ENCODE results near the gene HORMAD2.

HORMAD2 gene

DNA sequence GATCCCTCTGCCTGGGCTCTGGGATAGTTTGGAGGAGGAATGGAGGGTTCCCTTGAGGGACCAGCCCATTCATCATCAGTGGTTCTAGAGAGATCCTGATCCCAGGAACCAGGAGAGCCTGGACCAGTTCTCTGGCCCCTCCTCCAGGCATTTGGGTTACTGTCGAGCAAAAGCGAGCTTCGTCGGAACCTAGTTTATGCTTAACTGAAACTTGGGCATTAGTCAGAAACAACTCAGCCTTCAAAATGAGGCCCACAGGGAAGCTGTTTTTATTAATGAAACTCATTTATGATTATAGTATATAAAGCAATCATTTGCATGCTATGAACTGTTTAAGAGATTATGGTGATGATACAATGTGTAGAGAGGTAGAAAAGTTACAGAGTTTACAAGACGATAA, 104.9 kb downstream of the HORMAD2 start:
- H3K4me3 ChIP-seq (ENCODE audit: low read depth, low read length), result no peak overlapping the region
- DNase-seq (ENCODE audit: low read depth, low spot score), result no peak
- CTCF ChIA-PET, result interaction anchor here (0.6 to 1.2 kb wide), 3 partner anchors 11 to 97 kb away, joined by 3 read pairs; no protein-coding TSS in a partner anchor
- TF ChIP-seq, protein P1, sequence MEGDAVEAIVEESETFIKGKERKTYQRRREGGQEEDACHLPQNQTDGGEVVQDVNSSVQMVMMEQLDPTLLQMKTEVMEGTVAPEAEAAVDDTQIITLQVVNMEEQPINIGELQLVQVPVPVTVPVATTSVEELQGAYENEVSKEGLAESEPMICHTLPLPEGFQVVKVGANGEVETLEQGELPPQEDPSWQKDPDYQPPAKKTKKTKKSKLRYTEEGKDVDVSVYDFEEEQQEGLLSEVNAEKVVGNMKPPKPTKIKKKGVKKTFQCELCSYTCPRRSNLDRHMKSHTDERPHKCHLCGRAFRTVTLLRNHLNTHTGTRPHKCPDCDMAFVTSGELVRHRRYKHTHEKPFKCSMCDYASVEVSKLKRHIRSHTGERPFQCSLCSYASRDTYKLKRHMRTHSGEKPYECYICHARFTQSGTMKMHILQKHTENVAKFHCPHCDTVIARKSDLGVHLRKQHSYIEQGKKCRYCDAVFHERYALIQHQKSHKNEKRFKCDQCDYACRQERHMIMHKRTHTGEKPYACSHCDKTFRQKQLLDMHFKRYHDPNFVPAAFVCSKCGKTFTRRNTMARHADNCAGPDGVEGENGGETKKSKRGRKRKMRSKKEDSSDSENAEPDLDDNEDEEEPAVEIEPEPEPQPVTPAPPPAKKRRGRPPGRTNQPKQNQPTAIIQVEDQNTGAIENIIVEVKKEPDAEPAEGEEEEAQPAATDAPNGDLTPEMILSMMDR (IDR thresholded peaks at IDR 0.05; ENCODE audit: insufficient read depth, low read length, missing control alignments), result no peak
- POLR2A ChIA-PET, result no interaction called here

DNA sequence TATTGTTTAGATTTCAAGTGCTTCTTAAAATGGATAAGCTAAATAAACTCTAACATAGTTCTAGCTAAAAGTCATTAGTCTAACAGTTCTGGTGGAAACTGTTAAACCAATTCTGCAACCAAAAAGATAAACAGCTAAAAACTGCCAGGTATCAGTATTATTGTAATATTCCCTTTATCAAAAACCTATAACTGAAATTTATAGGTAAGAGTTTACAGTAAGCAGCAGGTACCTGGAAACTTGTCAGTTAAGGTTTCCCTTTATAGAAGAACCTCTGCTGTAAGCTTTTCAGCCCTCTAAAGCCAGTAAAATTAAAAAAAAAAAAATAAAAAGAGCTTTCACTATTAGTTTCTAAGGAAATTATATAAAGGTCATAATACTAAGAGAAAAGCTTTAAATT, 105.3 kb downstream of the HORMAD2 start:
- ChIA-PET CTCF (interaction anchor here (0.6 to 1.2 kb wide), 4 partner anchors 10 to 97 kb away, joined by 3 to 4 read pairs (median 3); no protein-coding TSS in a partner anchor), POLR2A (no interaction called here)
- TF ChIP-seq, protein P1 (IDR thresholded peaks at IDR 0.05; ENCODE audit: insufficient read depth, low read length, missing control alignments), result no peak
- no peak overlapping the region for H3K4me3 ChIP-seq (ENCODE audit: low read depth, low read length)
- DNase-seq (ENCODE audit: low read depth, low spot score), result no peak

DNA sequence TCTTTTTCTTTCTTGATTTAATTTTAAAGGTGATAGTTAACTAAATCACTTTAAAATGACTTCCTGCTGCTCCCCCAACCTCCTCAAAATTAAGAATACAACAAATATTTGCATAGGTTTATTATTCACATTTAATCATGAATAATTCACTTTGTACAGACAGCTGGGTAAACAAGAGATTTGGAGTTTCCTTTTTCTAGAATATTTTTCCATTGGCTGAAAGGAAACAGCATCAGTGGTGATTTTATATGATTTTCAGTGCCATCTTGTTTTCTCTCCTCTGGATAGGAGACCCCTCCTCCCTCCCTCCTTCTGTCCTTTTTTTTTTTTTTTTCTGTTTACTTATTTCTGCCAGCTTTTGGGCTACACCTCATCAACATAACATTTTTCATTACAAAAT, 105.8 kb downstream of the HORMAD2 start:
- no peak overlapping the region for H3K4me3 ChIP-seq (ENCODE audit: low read depth, low read length)
- TF ChIP-seq, protein P1 (IDR thresholded peaks at IDR 0.05; ENCODE audit: insufficient read depth, low read length, missing control alignments), result no peak
- no peak for DNase-seq (ENCODE audit: low read depth, low spot score)
- ChIA-PET CTCF (interaction anchor here (0.7 to 1.2 kb wide), 3 partner anchors 9 to 97 kb away, joined by 3 to 4 read pairs (median 3); no protein-coding TSS in a partner anchor), POLR2A (no interaction called here)

DNA sequence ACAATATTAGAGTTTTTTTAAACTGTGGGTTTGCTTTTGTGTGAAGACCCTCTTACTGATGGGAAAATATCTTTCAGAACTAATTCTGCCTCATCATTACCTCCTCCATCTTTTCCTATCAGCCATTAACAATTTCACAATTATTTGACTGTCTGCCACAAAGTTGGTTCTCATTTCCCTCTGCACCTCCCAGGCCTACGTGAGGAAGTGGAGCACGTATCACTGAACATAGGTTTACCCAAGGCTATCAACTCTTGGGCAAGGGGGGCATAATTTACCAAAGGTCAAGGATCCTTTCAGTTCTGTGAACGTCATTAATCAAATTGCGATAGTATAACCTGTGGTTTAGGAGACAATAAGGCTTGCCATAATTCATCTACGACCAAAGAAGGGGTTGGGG, 106.2 kb downstream of the HORMAD2 start:
- ChIA-PET POLR2A (no interaction called here), CTCF (interaction anchor here (1.2 kb wide), 1 partner anchor 9 kb away, joined by 4 read pairs; no protein-coding TSS in a partner anchor)
- TF ChIP-seq, protein P1 (IDR thresholded peaks at IDR 0.05; ENCODE audit: insufficient read depth, low read length, missing control alignments), result no peak
- no peak overlapping the region for H3K4me3 ChIP-seq (ENCODE audit: low read depth, low read length)
- DNase-seq (ENCODE audit: low read depth, low spot score), result no peak

DNA sequence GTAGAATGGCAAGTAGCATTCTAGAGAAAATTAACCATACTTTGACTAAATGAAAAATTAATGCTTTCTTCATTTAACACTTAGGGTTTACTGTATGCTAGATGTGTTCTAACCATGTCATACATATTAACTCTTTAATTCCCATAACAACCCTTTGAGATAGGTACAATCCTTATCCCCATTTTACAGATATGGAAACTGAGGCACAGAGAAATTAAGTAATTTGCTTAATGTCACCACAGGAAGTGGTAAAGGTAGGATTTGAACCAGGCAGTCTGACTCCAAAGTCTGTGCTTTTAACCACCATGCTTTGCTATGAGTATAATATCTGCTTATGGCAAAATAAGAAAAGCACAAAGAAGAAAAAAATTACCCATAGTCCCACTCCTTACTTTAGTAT, 106.8 kb downstream of the HORMAD2 start:
- TF ChIP-seq, protein P1 (IDR thresholded peaks at IDR 0.05; ENCODE audit: insufficient read depth, low read length, missing control alignments), result no peak
- POLR2A ChIA-PET, result no interaction called here
- CTCF ChIA-PET, result no interaction called here
- no peak for DNase-seq (ENCODE audit: low read depth, low spot score)
- H3K4me3 ChIP-seq (ENCODE audit: low read depth, low read length), result no peak overlapping the region

DNA sequence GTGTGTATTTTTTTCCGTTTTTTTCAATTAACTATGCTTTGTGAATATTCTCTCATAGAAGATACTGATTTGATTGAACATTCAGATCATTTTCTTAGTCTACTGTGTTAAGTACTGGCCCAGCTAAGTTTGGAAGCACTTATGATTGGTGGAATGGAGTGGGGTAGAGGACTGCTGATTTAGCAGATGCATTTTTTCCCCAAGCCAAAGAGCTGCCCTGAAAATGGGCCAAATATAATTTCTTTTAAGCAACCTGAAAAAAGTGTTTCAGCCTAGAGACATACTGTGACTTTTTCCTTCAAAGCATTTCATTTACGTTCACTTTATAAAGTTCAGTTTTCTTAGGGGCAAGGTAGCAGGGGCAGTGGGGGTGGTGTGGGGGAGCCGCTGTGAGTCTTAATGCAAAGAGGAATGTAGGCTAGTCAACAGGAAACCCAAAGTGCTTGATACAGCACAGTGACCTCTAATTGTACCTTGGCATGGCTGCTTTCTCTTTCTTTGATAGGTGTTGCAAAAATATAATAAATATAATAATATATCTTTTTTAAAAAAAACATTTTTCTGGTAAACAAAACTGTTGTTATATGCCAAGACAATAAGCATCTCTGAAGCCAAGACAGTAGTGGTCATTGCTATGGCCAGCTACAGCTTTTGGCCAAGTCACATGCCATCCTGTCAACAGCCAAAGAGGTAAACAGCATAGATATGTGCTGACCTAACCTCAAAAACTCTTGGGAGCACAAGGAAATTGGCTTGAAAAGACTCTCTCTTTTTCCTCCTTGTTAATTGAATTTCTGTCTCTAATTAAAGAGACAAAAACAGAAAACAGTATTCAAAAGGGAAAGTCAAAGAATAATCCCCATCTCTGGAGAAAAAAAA, 107.5 kb downstream of the HORMAD2 start:
- CTCF ChIA-PET, result interaction anchor here (1.2 kb wide), 2 partner anchors 15 to 32 kb away, joined by 3 read pairs; no protein-coding TSS in a partner anchor
- POLR2A ChIA-PET, result no interaction called here
- H3K4me3 ChIP-seq (ENCODE audit: low read depth, low read length), result no peak overlapping the region
- DNase-seq (ENCODE audit: low read depth, low spot score), result no peak
- TF ChIP-seq, protein P1 (IDR thresholded peaks at IDR 0.05; ENCODE audit: insufficient read depth, low read length, missing control alignments), result no peak

Measured in AG04449 (cell line).